HEK293 (cell line): ENCODE measurements around the gene IPCEF1.
A peak's percentile ranks its signal among the peaks of the same experiment; 100 is the strongest.

Experiments
- CTCF ChIA-PET: fragments of 350-600 bp; formaldehyde crosslinking; extraction: SDS; loops from one replicate; lab custom pipeline; 2021; ENCODE audit warnings: antibody characterized with exemption; lab: Yijun Ruan, JAX
- POLR2A ChIA-PET: fragments of 300-600 bp; formaldehyde crosslinking; extraction: SDS; loops from one replicate; lab custom pipeline; 2020; ENCODE audit warnings: antibody characterized with exemption, inconsistent platforms; lab: Yijun Ruan, JAX
- H3K27ac ChIP-seq: fragments of 200-500 bp; sonication (Bioruptor generic); 2 replicates; pipeline ENCODE4 v1.5.1; 2014; ENCODE audit warnings: low read depth, low read length, control low read depth, inconsistent platforms; ENCODE audit errors: extremely low read depth
- H3K36me3 ChIP-seq, 2 experiments: fragments of 200-500 bp in 1 of 2; sonication (Bioruptor generic) in 1 of 2; 1 replicate in 1 of 2; 2 replicates in 1 of 2; pipeline ENCODE4 v1.5.1; 2014 to 2017; ENCODE audit warnings: inconsistent platforms in 2 of 2, low read length in 2 of 2; ENCODE audit not compliant: control insufficient read depth in 2 of 2, insufficient read depth in 1 of 2
- H3K4me1 ChIP-seq: fragments of 200-500 bp; sonication (Bioruptor generic); 2 replicates; pipeline ENCODE4 v1.5.1; 2014; ENCODE audit warnings: mild to moderate bottlenecking, low read length, inconsistent platforms; ENCODE audit not compliant: control insufficient read depth, insufficient read depth
- H3K4me3 ChIP-seq: 2 replicates; pipeline ENCODE4 v1.5.1; 2011; ENCODE audit warnings: low read depth, mild to moderate bottlenecking, control low read depth, low read length, moderate library complexity
- H3K9me3 ChIP-seq: fragments of 200-500 bp; sonication (Bioruptor generic); 2 replicates; pipeline ENCODE4 v1.5.1; 2014; ENCODE audit warnings: low read depth, low read length, inconsistent platforms; ENCODE audit not compliant: control insufficient read depth, insufficient read depth
- BCL11A ChIP-seq: fragments of 450-650 bp; formaldehyde crosslinking; IDR thresholded peaks from 2 replicates; pipeline ENCODE4 v1.5.1; 2016; ENCODE audit warnings: low read depth, missing biosample characterization, missing genetic modification characterization
- GFI1B ChIP-seq: fragments of 450-650 bp; formaldehyde crosslinking; IDR thresholded peaks from 2 replicates; pipeline ENCODE4 v1.5.1; 2016; ENCODE audit warnings: missing biosample characterization, missing genetic modification characterization
- IKZF3 ChIP-seq: fragments of 450-650 bp; IDR thresholded peaks from 2 replicates; pipeline ENCODE4 v1.5.0; 2018; ENCODE audit warnings: missing biosample characterization, mild to moderate bottlenecking, missing genetic modification characterization, moderate library complexity
- KLF1 ChIP-seq: fragments of 450-650 bp; formaldehyde crosslinking; IDR thresholded peaks from 2 replicates; pipeline ENCODE4 v1.5.1; 2016; ENCODE audit warnings: missing biosample characterization, missing genetic modification characterization
- REST ChIP-seq: fragments of 450-650 bp; formaldehyde crosslinking; IDR thresholded peaks from 2 replicates; pipeline ENCODE4 v1.5.1; 2016; ENCODE audit warnings: missing biosample characterization, missing genetic modification characterization
- TRIM28 ChIP-seq: IDR thresholded peaks from 2 replicates; pipeline ENCODE4 v1.6.1; 2011; ENCODE audit warnings: low read length, control low read depth, borderline replicate concordance
- ZBTB17 ChIP-seq: fragments of 450-650 bp; formaldehyde crosslinking; IDR thresholded peaks from 2 replicates; pipeline ENCODE4 v1.5.1; 2016; ENCODE audit warnings: missing biosample characterization, missing genetic modification characterization
- ZFP3 ChIP-seq: fragments of 450-650 bp; formaldehyde crosslinking; IDR thresholded peaks from 2 replicates; pipeline ENCODE4 v1.5.1; 2016; ENCODE audit warnings: low read depth, missing biosample characterization, missing genetic modification characterization
- ZFP41 ChIP-seq: fragments of 450-650 bp; formaldehyde crosslinking; IDR thresholded peaks from 2 replicates; pipeline ENCODE4 v1.5.1; 2016; ENCODE audit warnings: missing biosample characterization, missing genetic modification characterization, borderline replicate concordance
- ZNF114 ChIP-seq: fragments of 450-650 bp; formaldehyde crosslinking; IDR thresholded peaks from 2 replicates; pipeline ENCODE4 v1.5.0; 2017; ENCODE audit warnings: missing biosample characterization, missing genetic modification characterization
- ZNF140 ChIP-seq: fragments of 450-650 bp; formaldehyde crosslinking; IDR thresholded peaks from 2 replicates; pipeline ENCODE4 v1.5.1; 2016; ENCODE audit warnings: missing biosample characterization, missing genetic modification characterization
- ZNF169 ChIP-seq: fragments of 450-650 bp; formaldehyde crosslinking; IDR thresholded peaks from 2 replicates; pipeline ENCODE4 v1.5.1; 2016; ENCODE audit warnings: missing biosample characterization, missing genetic modification characterization
- ZNF202 ChIP-seq: fragments of 450-650 bp; formaldehyde crosslinking; IDR thresholded peaks from 2 replicates; pipeline ENCODE4 v1.5.1; 2016; ENCODE audit warnings: missing biosample characterization, missing genetic modification characterization, borderline replicate concordance
- ZNF311 ChIP-seq: fragments of 450-650 bp; formaldehyde crosslinking; IDR thresholded peaks from 2 replicates; pipeline ENCODE4 v1.5.1; 2017; ENCODE audit warnings: missing biosample characterization, missing genetic modification characterization, borderline replicate concordance
- ZNF324 ChIP-seq: fragments of 450-650 bp; formaldehyde crosslinking; IDR thresholded peaks from 2 replicates; pipeline ENCODE4 v1.5.1; 2016; ENCODE audit warnings: missing biosample characterization, missing genetic modification characterization
- ZNF341 ChIP-seq: fragments of 450-650 bp; formaldehyde crosslinking; IDR thresholded peaks from 2 replicates; pipeline ENCODE4; 2016; ENCODE audit warnings: low read depth, missing biosample characterization, missing genetic modification characterization
- ZNF561 ChIP-seq: fragments of 450-650 bp; IDR thresholded peaks from 2 replicates; pipeline ENCODE4 v1.5.1; 2018; ENCODE audit warnings: missing biosample characterization, missing genetic modification characterization, borderline replicate concordance
- ZNF664 ChIP-seq: fragments of 450-650 bp; formaldehyde crosslinking; IDR thresholded peaks from 2 replicates; pipeline ENCODE4 v1.5.1; 2016; ENCODE audit warnings: missing biosample characterization, missing genetic modification characterization
- ZNF768 ChIP-seq: fragments of 450-650 bp; formaldehyde crosslinking; IDR thresholded peaks from 2 replicates; pipeline ENCODE4 v1.5.1; 2018; ENCODE audit warnings: missing biosample characterization, mild to moderate bottlenecking, missing genetic modification characterization
- ZSCAN18 ChIP-seq: fragments of 450-650 bp; formaldehyde crosslinking; IDR thresholded peaks from 2 replicates; pipeline ENCODE4 v1.5.1; 2016; ENCODE audit warnings: missing biosample characterization, missing genetic modification characterization
- ZSCAN23 ChIP-seq: fragments of 450-650 bp; formaldehyde crosslinking; IDR thresholded peaks from 2 replicates; pipeline ENCODE4 v1.5.1; 2016; ENCODE audit warnings: missing biosample characterization, missing genetic modification characterization
- ZXDB ChIP-seq: fragments of 450-650 bp; formaldehyde crosslinking; IDR thresholded peaks from 2 replicates; pipeline ENCODE4 v1.5.1; 2016; ENCODE audit warnings: missing biosample characterization, missing genetic modification characterization

The IPCEF1 gene

GRCh38 chr6:154345811-154346210 is 10.8 kb downstream of the IPCEF1 start:
- CTCF ChIA-PET, result interaction anchor here (0.6 to 1.6 kb wide), 4 partner anchors 25 to 1697 kb away, joined by 3 to 12 read pairs (median 3); no protein-coding TSS in a partner anchor
- H3K4me1 ChIP-seq, result no peaks in the 10 kb centered on the region
- H3K36me3 ChIP-seq, result no peaks in the 10 kb centered on the region
- no peak overlapping the region for H3K4me3 ChIP-seq
- POLR2A ChIA-PET, result no interaction called here
- H3K9me3 ChIP-seq, result no peaks in the 10 kb centered on the region
- TF ChIP-seq ZFP41 (tag by site-specific recombination), result no peak
- TF ChIP-seq ZNF324, result no peak
- TF ChIP-seq KLF1, result no peak
- no peak overlapping the region for H3K27ac ChIP-seq

GRCh38 chr6:154343473-154344308 is 12.9 kb downstream of the IPCEF1 start:
- Histone ChIP-seq H3K27ac (no peak overlapping the region), H3K36me3 (no peaks in the 10 kb centered on the region), H3K4me3 (no peak overlapping the region)
- CTCF ChIA-PET, result no interaction called here
- TF ChIP-seq ZNF169 (tag by site-specific recombination) (no peak), GFI1B (tag by site-specific recombination) (no peak), REST (tag by site-specific recombination) (no peak), ZSCAN23 (tag by site-specific recombination) (no peak), ZNF561 (no peak), ZNF768 (tag by site-specific recombination) (0 out of 2 replicates have a peak, but pooled peaks have one; percentile 5), ZNF341 (tag by site-specific recombination) (no peak), ZNF202 (no peak)
- TF ChIP-seq, all 188 proteins: peak for 1
- POLR2A ChIA-PET, result no interaction called here
- no peaks in the 10 kb centered on the region for H3K4me1 ChIP-seq
- no peaks in the 10 kb centered on the region for H3K9me3 ChIP-seq

- no peak overlapping the region for H3K4me3 ChIP-seq
- H3K9me3 ChIP-seq, result no peaks in the 10 kb centered on the region
- POLR2A ChIA-PET, result no interaction called here
- H3K4me1 ChIP-seq, result no peaks in the 10 kb centered on the region
- TF ChIP-seq ZNF114 (tag by site-specific recombination) (no peak), IKZF3 (no peak), ZXDB (tag by site-specific recombination) (no peak), TRIM28 (no peak), ZFP3 (tag by site-specific recombination) (no peak), ZBTB17 (tag by site-specific recombination) (no peak), ZSCAN18 (tag by site-specific recombination) (no peak), ZNF311 (tag by site-specific recombination) (no peak), ZNF140 (tag by site-specific recombination) (no peak), ZNF169 (tag by site-specific recombination) (no peak), BCL11A (tag by site-specific recombination) (no peak), ZNF664 (tag by site-specific recombination) (no peak)
- no peaks in the 10 kb centered on the region for H3K36me3 ChIP-seq
- CTCF ChIA-PET, result interaction anchor here (0.5 kb wide), 1 partner anchor 28 kb away, joined by 3 read pairs; no protein-coding TSS in a partner anchor
- no peak overlapping the region for H3K27ac ChIP-seq
Measured at GRCh38 chr6:154341871-154342270, 14.7 kb downstream of the IPCEF1 start.
